GM23248 (cell line): Measurements from ENCODE around the gene UBA3.

ENCODE experiments used
- EZH2 ChIP-seq: fragments of 200-600 bp; sonication (generic); IDR thresholded peaks from 2 replicates; pipeline ENCODE4 v1.6.1; 2018; ENCODE audit warnings: antibody characterized with exemption, mild to moderate bottlenecking; ENCODE audit not compliant: insufficient read depth, poor library complexity, severe bottlenecking
- EZH2phosphoT487 ChIP-seq: fragments of 200-600 bp; sonication (generic); IDR thresholded peaks from 2 replicates; pipeline ENCODE4 v1.6.1; 2018; ENCODE audit warnings: antibody characterized with exemption, moderate library complexity, mild to moderate bottlenecking, low read depth; ENCODE audit not compliant: insufficient read depth

GRCh38 chr3:69115731-69116130 is 35.6 kb upstream of the UBA3 start:
- TF ChIP-seq EZH2phosphoT487 (no peak), EZH2 (no peak)
